ENCODE measurements around the gene HS6ST3. TPM values are rescaled to one million over a fixed set of nuclear protein-coding genes. Genes with fewer than 3 reads are reported as not detected.

The HS6ST3 gene
- total and polyA plus RNA-seq, 9 of the 15 experiments (the other 6 are each of a cell fraction or from before 2014, with no cell fraction given), result not detected

GRCh38 chr13:96449920-96450319, 360.0 kb downstream of the HS6ST3 start (continued):
- TF ChIP-seq E2F4 (CRISPR knock-in tag; IDR thresholded peaks at IDR 0.05; ENCODE audit: low read depth) (no peak), ATF1 (CRISPR knock-in tag; IDR thresholded peaks at IDR 0.05) (no peak), ATF1 (tag; IDR thresholded peaks at IDR 0.05) (no peak), FUS (optimal IDR thresholded peaks at IDR 0.05; ENCODE audit: low read depth, low read length) (no peak)
- TF ChIP-seq, protein P1, sequence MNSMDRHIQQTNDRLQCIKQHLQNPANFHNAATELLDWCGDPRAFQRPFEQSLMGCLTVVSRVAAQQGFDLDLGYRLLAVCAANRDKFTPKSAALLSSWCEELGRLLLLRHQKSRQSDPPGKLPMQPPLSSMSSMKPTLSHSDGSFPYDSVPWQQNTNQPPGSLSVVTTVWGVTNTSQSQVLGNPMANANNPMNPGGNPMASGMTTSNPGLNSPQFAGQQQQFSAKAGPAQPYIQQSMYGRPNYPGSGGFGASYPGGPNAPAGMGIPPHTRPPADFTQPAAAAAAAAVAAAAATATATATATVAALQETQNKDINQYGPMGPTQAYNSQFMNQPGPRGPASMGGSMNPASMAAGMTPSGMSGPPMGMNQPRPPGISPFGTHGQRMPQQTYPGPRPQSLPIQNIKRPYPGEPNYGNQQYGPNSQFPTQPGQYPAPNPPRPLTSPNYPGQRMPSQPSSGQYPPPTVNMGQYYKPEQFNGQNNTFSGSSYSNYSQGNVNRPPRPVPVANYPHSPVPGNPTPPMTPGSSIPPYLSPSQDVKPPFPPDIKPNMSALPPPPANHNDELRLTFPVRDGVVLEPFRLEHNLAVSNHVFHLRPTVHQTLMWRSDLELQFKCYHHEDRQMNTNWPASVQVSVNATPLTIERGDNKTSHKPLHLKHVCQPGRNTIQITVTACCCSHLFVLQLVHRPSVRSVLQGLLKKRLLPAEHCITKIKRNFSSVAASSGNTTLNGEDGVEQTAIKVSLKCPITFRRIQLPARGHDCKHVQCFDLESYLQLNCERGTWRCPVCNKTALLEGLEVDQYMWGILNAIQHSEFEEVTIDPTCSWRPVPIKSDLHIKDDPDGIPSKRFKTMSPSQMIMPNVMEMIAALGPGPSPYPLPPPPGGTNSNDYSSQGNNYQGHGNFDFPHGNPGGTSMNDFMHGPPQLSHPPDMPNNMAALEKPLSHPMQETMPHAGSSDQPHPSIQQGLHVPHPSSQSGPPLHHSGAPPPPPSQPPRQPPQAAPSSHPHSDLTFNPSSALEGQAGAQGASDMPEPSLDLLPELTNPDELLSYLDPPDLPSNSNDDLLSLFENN (IDR thresholded peaks at IDR 0.05; ENCODE audit: low read depth in 2 of 2, low read length in 2 of 2), result no peak

GRCh38 chr13:96450326-96451020, 360.6 kb downstream of the HS6ST3 start:
- Histone ChIP-seq H3K9ac (ENCODE audit: insufficient read depth in 1 of 2, low read depth in 2 of 2, low read length in 2 of 2) (no peak overlapping the region), H3K9me1 (ENCODE audit: control insufficient read depth, insufficient read depth, low read length) (no peaks in the 10 kb centered on the region), H3K9me3 (replicated peaks; ENCODE audit: control insufficient read depth, insufficient read depth, low read depth, low read length) (no peaks in the 10 kb centered on the region), H2AFZ (ENCODE audit: low read depth, low read length) (no peak overlapping the region), H3K27ac (ENCODE audit: extremely low read depth, low read depth, low read length) (no peak overlapping the region), H3K4me1 (replicated peaks in 1 of 2; ENCODE audit: control insufficient read depth in 2 of 2, insufficient read depth in 2 of 2, low read length in 2 of 2) (no peaks in the 10 kb centered on the region), H3K4me2 (ENCODE audit: insufficient read depth, low read length) (no peak overlapping the region), H4K20me1 (replicated peaks; ENCODE audit: control insufficient read depth, insufficient read depth, low read length) (no peaks in the 10 kb centered on the region), H3K36me3 (ENCODE audit: control insufficient read depth, insufficient read depth, low read length) (no peaks in the 10 kb centered on the region), H3K79me2 (ENCODE audit: control insufficient read depth, insufficient read depth, low read length) (no peaks in the 10 kb centered on the region), H3K27me3 (ENCODE audit: control insufficient read depth in 2 of 2, insufficient read depth in 2 of 2, low read length in 2 of 2) (no peaks in the 10 kb centered on the region), H3K4me3 (no peak overlapping the region)
- BruUV-seq (replicated peaks), result no TSS peak
- intact Hi-C loops (cut with micrococcal nuclease) (no loop called here), in situ Hi-C loops (cut with MboI) (no loop called here)
- POLR2A ChIA-PET, result no interaction called here
- no peak for FAIRE-seq
- no peak for DNase-seq (ENCODE audit: extremely low read depth in 1 of 4, low spot score in 3 of 4)
- 0% methylated on average over 4 of the region's 4 CpGs for WGBS (ENCODE audit: insufficient coverage, low coverage, missing lambda C conversion rate)
- CTCF ChIA-PET (ENCODE audit: low intra/inter-chr PET ratio), result no interaction called here
- no peak for ATAC-seq
- TF ChIP-seq NFIC (IDR thresholded peaks at IDR 0.05) (no peak), HNRNPK (IDR thresholded peaks at IDR 0.05; ENCODE audit: low read depth, low read length, poor library complexity, severe bottlenecking) (no peak), CBX5 (IDR thresholded peaks at IDR 0.05; ENCODE audit: borderline replicate concordance, low read depth) (no peak), CSDE1 (IDR thresholded peaks at IDR 0.05) (no peak), ELF1 (tag; IDR thresholded peaks at IDR 0.05) (no peak), HMGXB4 (CRISPR knock-in tag; IDR thresholded peaks at IDR 0.05) (no peak)
- TF ChIP-seq, protein P2, sequence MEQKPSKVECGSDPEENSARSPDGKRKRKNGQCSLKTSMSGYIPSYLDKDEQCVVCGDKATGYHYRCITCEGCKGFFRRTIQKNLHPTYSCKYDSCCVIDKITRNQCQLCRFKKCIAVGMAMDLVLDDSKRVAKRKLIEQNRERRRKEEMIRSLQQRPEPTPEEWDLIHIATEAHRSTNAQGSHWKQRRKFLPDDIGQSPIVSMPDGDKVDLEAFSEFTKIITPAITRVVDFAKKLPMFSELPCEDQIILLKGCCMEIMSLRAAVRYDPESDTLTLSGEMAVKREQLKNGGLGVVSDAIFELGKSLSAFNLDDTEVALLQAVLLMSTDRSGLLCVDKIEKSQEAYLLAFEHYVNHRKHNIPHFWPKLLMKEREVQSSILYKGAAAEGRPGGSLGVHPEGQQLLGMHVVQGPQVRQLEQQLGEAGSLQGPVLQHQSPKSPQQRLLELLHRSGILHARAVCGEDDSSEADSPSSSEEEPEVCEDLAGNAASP (IDR thresholded peaks at IDR 0.05), result no peak
